GM19467 (cell line): ENCODE results near the gene OTX1.

Source experiments
- ATAC-seq: cut with Tn5 transposase; IDR thresholded peaks from one replicate; pipeline ENCODE4 v1.9.1; 2021; ENCODE audit warnings: mild to moderate bottlenecking, moderate library complexity; ENCODE audit not compliant: unreplicated experiment

OTX1 gene

GRCh38 chr2:63046961-63047320, 3.7 kb upstream of the OTX1 start:
- ATAC-seq = no peak

GRCh38 chr2:63047321-63048279, 3.0 kb upstream of the OTX1 start:
- no peak for ATAC-seq

GRCh38 chr2:63048367-63049171, 2.1 kb upstream of the OTX1 start:
- no peak for ATAC-seq

GRCh38 chr2:63049211-63049969, 1.2 kb upstream of the OTX1 start:
- no peak for ATAC-seq

- ATAC-seq = peak; percentile 23
Measured at GRCh38 chr2:63049970-63050333, 678 bp upstream of the OTX1 start.

- no peak for ATAC-seq
Measured at GRCh38 chr2:63051042-63051794, 588 bp downstream of the OTX1 start.

- no peak for ATAC-seq
Measured at GRCh38 chr2:63051795-63052333, 1.2 kb downstream of the OTX1 start.

GRCh38 chr2:63052411-63053080, 1.9 kb downstream of the OTX1 start:
- ATAC-seq = no peak

GRCh38 chr2:63053081-63053888, 2.7 kb downstream of the OTX1 start:
- no peak for ATAC-seq

- ATAC-seq = no peak
Measured at GRCh38 chr2:63053889-63054602, 3.4 kb downstream of the OTX1 start.

- ATAC-seq = no peak
Measured at GRCh38 chr2:63054841-63055225, 4.2 kb downstream of the OTX1 start.

- ATAC-seq = no peak
Measured at GRCh38 chr2:63055226-63056106, 4.8 kb downstream of the OTX1 start.

- ATAC-seq = no peak
Measured at GRCh38 chr2:63056107-63057050, 5.7 kb downstream of the OTX1 start.

GRCh38 chr2:63057249-63058143, 6.9 kb downstream of the OTX1 start:
- no peak for ATAC-seq
